Right lung (tissue), 5 donors: Measurements from ENCODE around the gene ABTB2. TPM values are rescaled to one million over a fixed set of nuclear protein-coding genes. Genes with fewer than 3 reads are reported as not detected.

Source experiments
- DNase-seq, 2 donors: peaks; one replicate each; pipeline ENCODE4 v3.0.0-alpha.2; 2013
- polyA plus RNA-seq, 5 donors: library from polyadenylated mRNA; unstranded; fragments of 120-200 nt; gene quantifications; one replicate each; pipeline versions ENCODE4 v1.2.1 to v1.2.3, GENCODE V29; 2013; ENCODE audit warnings: inconsistent platforms in 1 of 5, low replicate concordance in 1 of 5; ENCODE audit not compliant: insufficient read length in 5 of 5, insufficient read depth in 1 of 5

ABTB2 gene
- polyA plus RNA-seq, 5 donors = 3.7 to 5.4 (median 4.1) TPM

DNA sequence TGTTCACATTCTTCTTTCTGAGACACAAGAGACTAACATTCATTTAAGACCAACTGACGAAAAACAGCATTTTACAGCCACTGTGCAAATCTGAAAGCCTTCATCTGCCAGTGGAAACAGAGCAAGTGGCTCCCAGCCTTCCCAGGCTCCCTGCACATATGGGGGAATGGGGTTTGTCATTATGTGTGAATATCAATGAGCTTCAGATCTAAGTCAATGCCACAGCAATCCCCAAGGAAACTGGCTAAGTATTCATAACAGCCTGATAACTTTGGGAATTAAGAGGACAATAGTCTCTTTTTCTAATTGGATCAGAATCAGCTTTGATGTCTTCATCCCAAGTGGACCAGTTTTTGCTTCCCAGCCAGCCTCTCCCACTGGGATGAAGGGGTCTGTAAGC lies 66.9 kb downstream of the ABTB2 start:
- DNase-seq = no peak

DNA sequence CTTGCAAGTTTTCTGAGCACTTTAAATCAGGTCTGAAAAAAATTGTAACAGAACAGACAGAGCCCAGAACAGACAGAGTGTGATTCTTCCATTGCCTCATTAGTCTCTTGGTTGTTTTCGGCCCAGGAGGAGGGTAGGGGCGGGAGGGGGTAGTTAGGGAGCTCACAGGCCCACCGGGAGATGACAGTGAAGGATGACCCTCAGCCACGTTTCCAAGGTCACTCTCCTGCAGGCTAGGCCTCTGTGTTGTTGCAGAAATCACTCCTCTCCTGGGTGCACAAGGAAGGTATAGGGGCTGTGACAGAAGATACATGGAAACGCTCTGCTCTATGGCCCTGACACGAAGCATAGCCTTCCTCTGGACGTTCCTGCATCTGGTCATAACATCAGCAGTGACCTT lies 69.3 kb downstream of the ABTB2 start:
- no peak for DNase-seq

DNA sequence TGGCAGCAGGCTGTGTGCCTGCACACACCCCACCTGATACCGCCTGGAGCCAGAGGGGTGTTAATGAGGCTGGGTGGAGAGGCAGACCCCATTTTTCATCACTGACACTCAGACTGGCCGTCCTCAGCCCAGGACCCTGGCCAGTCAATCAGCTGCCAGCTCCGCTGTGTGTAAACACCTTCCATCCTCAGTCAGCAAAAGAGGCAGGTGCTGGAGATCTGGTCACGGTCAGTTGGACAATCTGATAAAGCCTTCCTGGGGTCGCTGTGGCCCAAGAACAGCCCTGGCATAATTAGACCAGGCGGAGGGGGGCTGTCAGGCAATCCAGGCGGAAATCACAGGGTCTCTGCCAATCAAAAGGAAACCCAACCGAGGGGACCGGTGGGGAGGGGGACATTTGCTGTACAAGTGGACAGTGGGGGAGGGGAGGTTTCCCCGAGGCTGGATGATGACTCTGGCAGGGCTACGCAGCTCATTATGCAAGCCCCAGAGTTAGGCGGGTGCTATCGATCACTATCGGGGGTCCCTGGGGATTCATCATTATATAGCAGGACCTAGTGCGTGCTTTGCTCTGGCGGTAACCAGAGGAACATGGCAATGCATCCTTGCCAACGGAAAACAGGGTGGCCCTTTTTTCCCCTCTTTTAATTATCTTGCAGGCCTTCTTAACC lies 72.9 kb downstream of the ABTB2 start:
- DNase-seq = no peak

DNA sequence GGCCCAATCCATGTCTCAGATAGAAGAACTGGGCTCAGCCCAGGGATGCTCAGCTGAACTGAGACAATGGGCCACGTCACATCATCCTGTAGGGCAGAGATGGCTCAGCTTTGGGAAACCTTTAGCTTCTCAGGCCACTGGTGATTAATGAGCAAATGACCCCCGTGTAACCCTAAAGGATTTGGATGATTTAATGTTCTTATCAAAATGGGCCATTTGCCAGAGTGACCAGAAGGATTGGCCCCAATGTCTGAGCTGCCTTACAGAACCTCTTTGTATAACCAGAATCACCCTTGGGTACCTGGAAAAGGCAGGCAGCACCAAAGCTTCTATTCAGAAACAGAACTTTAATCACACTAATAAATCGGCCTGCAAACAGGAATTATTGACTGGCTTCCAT lies 73.7 kb downstream of the ABTB2 start:
- DNase-seq = no peak

DNA sequence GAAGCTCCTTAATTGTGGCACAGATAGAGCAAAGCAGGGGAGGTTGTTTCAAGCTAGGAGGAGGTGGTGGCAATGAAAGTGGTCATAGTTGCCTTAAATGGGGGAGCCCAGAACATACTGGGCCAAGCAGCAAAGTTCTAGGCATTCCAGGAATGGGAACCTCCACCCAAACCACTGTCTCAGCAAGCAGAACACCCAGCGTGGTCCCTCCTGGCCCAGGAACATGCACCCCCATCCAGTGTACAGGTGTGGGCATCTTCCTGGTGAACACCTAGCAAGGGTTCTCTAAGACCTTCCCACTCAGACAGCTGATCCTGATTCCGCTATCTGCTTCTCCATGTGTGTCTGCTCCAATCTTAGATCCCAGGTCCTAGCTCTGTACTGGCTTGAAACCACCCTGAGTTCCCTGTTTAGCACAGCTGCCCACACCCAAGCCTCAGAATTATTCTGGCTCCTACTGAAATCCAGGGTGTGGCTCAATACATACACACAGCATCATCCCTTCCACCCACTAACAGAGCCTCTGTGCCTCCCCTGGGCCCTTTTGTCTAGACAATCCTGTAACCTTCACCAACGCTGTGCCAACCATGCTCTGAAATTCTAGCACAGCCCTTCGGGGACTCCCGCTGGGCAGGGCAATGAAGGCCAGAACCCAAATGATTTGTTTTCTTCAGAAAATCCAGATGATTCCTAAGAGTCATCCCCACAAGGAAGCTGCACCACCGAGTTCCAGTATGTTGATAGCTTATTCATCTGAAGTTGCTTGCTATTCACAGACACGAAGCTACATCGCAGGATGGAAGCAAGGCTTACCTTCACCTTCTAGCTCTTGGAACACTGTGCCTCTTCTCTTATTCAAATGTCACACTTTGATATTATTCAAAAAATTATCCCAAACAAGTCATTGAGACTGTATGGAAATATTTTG lies 76.6 kb downstream of the ABTB2 start:
- DNase-seq = no peak

DNA sequence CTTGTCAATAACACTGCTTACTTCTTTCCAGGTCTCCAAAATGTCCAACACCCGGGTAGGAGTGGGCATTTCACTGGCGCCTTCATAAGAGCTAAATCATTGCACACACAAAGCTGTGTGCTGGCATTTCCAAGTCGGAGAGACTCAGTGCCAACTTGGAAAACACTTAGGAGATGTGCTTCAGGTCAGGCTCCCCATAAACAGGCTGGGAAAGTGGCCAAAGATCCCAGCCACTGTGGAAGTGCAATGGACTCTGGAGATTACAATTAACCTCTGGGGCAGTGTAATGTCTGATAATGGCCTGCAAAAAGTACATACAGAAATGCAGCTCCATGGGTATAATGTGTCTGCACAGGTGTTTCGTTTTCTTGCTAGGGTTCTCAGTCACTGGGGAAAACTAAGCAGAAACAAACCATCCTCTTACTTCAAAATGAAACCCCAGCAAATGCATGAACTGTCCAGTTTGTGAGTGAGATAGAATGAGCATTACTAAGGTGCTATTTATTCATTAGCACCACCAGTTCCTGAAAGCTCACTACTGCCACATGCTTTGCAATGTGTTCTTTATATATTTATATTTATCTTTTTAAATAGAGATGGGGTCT lies 79.0 kb downstream of the ABTB2 start:
- no peak for DNase-seq

DNA sequence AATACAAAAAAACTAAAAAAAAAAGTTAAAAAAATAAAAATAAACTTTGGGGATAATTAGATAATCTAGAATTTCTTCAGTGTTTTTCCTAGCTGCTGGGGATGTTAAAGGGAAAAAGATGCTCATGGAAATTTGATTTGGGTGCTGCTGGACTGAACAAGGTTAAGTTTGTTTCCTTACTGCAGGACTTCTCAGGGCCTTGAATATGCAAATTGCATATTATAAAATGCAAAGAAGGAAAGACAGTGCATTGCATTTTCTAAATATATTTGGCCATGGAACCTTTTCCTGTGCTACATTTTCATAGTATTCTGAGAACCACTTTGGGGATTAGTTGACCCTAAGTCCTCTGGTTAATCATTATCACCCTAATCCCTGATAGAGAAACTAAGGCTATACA lies 79.6 kb downstream of the ABTB2 start:
- no peak for DNase-seq

DNA sequence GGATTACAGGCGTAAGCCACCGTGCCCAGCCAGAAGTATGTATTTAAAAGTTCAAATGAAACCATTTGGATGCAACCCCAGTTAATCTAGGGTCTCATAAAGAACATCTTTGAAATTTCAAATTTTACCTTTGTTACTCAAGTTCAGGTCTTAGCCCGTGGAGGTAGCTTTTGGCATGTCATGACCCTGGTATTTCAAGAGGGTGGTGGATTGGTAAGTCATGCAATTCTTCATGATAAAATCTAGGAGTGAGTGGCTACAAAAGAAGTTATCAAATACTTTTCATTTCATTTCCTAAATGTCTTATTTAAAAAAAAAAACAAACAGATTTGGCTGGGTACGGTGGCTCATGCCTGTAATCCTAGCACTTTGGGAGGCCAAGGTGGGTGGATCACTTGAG lies 80.6 kb downstream of the ABTB2 start:
- no peak for DNase-seq

DNA sequence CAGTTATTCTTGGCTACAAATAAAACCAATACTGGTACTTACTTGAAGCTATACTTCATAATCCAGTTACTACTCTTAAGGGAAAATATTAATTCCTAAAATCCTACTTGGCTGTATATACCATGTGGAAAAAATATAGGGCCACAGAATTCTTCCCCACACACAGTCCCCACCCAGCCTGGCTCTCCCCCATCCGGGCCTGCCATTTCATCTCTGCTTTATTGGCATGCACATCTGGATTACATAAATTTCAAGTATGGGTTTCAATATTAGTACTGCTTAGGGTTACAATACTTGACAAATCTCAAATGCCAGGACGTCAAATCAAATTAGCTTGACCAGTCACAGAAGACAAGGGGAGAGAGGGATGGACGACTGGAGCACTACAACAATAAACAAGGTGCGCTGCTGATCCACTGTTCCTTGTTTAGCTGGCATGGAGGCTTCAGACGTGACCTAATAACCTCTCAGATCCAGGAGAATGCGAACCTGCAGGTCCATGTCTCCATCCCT lies 81.4 kb downstream of the ABTB2 start:
- no peak for DNase-seq

DNA sequence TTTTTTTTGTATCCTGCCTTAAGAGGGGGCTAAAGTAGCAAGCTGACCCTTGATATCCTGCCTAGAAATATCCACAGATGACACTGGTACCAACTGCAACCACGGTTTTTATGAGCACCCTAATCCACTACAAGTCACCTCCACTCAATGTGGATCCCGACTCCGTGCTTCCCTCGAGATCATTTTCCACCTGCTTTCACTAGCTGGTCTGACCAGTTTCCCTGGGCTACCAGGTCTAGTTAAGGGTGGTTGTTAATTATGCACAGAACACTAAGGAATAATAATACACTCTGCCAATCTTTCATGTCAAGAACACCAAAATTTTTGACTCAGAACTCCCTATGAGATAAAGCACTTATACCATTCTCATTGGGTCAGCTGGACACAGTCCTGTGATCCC lies 82.3 kb downstream of the ABTB2 start:
- no peak for DNase-seq

DNA sequence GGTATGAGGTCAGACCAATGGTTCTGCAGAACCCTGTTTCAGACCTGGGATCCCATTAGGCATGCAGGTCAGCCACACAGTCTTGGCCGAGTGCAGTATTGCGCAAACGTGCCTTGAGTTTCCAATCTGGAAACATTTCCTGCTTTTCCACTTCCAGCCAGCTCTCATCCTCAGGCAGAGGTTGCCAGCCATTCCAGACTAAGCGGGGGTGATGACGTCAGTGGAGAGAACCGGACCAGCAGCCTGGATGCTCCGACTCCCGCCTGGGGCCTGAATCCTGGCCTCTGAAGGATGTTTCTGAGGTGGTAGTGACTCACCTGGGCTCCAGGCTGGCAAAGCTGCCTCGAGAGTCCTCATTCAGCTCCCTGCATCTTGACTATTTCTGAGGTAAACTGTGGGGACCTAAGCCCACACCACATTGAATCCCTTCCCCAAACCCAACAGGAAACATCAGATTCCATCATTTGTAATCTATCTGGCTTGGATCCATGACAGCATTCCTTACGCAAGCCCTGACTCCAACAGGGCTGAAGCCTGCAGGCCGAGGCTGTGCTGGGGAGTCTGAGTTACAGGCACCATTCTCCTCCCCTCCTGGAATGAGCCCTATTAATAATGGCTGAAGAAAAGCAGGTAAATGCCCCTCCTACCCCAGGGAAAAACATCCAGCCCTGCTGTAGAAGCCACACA lies 83.0 kb downstream of the ABTB2 start:
- peak; percentile 87 for DNase-seq

DNA sequence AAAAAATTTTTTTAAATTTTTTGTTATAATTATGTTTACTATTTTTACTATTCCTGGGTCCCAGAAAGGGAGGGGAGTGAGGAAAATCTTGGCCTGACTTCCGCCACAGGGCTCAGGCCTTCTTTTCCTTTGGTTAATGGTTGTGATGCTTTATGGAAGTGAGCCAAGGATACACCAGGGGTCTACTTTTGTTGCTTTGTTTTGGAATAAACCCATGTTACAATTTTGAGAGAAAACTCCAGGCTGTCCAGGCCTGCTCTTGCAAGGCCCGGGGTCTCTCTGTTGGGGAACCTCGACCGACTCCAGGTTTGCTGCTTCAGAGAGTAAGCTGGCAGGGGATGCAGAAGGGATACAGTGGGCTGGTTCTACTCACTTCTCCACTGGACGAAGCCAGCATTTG lies 84.7 kb downstream of the ABTB2 start:
- no peak for DNase-seq

DNA sequence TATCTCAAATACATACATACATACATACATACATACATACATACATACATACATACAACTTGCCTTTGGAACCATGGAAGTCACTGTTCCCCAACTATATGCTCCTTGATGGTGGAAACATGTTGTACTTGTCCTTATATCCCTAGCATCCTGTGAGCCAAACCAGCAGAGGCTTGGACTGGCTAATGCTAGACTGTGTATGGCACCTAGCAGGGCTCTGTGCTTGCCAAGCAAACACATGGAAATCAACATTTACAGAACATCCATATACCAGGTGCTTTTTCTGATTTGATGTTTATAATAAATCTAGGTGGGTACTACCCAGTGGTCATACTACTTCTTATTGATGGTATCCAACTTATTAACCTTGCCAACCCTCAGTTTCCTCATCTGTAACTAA lies 86.1 kb downstream of the ABTB2 start:
- DNase-seq = no peak

DNA sequence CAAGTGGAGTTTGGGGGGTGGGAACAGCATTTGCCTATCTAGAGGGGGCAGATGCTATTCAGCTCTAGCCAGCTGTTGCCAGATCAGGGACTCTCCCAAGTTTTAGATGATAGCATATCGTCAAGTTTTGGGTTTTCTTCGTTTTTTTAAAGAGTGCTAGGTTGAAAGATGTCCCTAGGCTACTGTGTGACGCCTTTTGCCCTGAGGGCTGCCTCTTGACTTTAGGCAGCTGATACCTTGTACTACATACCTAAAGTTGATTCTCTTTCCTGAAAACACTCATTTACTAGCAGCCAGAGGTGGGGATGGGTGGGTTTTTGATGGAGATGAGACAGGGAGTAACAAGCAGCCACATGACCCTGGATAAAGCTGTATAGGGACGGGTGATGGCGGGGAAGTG lies 87.1 kb downstream of the ABTB2 start:
- DNase-seq = no peak

DNA sequence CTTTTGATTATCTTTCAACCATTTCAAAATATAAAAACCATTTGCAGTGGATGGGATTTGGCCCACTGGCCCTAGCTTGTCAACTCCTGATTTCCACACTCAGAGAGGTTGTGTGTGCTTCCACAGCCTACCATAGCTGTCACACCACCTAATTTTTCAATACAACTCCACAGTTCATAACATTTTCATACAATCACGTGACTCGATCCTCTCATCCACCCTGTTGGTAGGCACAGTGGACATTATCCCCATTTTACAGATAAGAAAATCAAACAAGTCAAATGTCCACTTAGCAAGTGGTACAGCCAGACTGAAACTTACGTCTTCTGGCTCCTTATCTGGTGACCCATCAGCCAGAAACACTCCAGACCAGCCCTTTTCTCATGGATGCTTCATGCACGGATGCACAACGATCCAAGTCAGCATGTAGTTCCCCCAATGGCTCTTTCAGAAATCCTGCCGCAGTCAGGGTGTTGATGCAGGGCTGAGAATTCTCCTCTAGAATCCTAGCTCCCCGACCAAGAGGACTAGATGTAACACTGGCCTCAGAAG lies 88.0 kb downstream of the ABTB2 start:
- DNase-seq = no peak

DNA sequence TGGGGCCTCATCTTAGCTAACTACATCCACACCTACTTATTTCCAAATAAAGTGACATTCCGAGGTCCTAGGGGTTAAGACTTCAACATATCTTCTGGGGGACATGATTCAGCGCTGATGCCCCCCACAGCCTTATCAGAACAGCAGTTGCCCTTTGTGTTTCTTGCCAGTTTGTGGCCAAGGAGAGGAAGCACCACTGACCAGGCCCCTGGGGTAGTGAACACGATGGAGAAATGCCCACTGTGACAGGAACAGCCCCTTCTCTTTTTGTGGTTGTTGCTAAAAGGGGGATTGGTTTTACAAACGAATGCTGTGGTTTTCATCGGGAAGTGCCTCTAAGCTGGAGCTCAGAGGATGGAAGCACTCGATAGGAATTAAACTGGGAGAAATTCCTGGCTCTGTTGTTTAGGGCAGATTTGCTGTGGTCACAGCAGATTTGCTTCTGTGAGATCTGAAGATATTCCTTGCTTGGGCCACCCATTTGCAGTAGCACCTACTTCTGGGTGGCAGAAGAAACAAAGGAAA lies 88.8 kb downstream of the ABTB2 start:
- no peak for DNase-seq

DNA sequence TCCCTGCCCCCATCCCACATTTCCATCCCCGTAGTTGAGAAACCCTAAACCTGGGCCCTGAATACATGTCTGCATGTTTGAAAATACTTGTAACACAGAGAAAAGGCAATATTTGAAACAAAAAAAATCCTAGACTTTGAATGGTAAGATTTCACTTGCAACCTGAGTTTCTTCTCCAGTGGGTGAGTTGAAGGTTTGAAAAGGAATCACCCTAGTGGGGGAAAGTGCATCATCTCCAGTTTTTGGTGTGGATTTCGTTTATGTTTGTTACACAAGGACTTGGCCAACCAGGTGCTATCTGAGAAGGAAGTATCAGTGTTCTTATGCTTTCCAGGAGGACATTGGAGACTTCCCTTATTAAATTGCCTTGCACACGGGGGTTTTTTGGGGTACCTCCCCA lies 90.4 kb downstream of the ABTB2 start:
- DNase-seq = no peak

DNA sequence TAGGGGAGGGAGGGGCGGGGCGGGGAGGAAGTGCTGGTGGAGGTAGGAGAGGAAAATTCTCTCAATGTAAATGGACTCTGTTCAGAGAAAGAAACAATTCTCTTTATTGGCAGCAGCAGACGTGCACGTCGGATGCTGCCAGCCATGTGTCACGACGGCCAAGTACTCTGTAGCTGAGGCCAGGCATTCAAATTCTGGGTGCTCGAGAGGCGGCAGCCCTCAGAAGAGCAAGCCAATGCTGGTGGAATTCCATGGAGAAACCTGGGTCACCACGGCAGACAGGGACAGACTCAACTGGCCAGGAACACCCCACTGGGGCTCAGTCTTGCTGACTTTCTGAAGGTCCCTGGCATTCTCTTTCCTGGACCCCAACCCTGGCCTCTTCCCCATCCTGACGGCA lies 90.8 kb downstream of the ABTB2 start:
- DNase-seq = no peak

DNA sequence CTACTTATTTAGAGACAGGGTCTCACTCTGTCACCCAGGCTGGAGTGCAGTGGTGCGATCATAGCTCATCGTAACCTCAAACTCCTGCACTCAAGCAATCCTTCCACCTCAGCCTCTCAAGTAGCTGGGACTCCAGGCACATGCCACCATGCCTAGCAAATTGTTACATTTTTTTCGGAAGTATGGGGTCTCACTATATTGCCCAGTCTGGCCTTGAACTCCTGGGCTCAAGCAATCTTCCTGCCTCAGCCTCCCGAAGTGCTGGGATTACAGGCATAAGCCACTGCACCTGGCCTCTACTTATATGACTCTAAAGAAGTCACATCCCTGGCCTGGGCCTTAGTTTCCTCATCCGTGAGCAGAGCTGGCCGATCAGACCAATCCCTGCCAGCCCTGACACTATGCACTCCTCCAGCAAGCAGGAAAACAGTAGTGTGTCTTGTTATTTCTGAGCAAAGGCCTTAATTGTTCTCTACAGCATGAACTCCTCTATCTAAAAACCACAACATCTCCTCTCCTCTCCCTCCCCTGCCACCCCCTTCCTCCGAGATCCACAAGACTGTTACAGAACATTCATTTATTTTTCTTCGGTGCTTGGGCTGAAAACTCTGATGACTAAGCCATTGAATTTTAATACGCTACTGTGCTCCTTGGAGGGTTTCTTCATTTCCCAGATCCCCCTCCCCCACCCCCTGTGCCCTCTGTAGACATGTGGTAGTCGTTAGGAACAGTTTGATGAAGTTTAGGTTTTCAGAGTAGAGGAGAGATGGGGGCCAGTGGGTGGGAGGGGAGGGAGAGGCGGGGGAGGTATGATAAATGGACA lies 91.5 kb downstream of the ABTB2 start:
- peak; percentile 57 to 58 for DNase-seq

DNA sequence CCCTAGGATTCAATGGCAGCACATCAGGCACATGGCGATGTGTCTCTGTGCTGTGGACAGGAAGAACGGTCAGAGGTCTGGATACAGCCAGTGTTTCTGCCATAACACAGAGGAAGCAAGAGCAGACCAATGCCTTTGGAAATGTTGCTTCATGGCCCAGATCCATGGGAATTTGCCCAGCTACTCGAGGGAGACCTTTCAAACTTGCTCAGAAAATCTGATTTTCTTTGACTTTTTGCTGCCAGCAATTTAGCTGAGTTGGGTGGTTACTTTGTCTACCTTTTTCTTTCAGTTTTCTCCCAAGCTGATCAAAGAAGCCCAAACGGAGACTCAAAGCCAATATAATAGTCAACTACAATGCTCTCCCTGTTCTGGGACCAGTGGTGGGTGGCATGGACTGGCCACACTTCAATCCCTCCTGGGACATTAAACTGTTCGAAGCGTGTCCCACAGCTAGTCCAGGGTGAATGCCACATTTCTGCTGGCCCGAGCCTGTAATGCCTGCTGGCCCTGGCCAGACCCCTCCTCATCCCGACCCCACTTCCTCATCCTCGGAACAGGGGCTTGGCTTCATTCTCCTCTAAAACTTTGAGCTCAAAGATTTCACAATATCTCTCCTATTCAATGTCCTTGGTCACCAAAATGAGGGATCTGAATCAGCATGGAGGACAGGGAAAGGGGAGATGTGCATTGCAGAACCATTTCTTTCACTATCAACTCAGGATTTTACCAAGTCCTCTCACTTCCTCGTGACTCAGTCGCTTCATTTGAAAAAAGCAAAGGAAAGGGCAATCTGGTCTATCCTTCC lies 93.3 kb downstream of the ABTB2 start:
- DNase-seq = no peak
